Measurements from ENCODE around the gene CEP128. TPM values are rescaled to one million over a fixed set of nuclear protein-coding genes. Genes with fewer than 3 reads are reported as not detected.

CEP128 gene
- total RNA-seq, 2 experiments from 2014 or later, result 71.9 to 137 TPM

DNA sequence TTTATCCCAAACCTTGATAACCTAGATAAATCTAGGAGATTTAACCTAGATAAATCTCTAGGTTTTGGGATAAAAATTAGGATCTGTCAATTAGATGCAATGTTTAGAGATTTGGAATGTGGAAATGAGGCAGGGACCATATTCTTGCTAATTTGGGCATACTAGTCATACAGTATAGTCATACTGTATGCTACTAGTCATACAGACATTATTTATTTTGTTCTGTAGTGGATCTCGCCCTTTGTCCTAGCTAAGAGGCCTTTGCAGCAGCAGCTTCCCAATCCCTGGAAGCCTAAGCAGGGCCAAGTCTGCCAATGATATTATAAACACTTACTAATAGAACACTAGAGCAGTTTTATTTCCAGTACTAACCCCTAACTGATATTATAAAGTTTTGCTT is 136.4 kb downstream of the CEP128 start:
- CTCF ChIA-PET (ENCODE audit: unreplicated experiment), result no interaction called here
- intact Hi-C loops (cut with micrococcal nuclease; ENCODE audit: unreplicated experiment), result no loop called here
- BruUV-seq (replicated peaks), result no TSS peak
- no peak overlapping the region for H3K4me3 ChIP-seq (ENCODE audit: low read depth, low read length, poor library complexity, severe bottlenecking)
- no peak overlapping the region for H2AFZ ChIP-seq (ENCODE audit: low read length)
- POLR2A ChIA-PET, result no interaction called here
- no peaks in the 10 kb centered on the region for H4K20me1 ChIP-seq (ENCODE audit: insufficient read depth, low read length)
- no peaks in the 10 kb centered on the region for H3K4me1 ChIP-seq (ENCODE audit: insufficient read depth, low read length, poor library complexity, severe bottlenecking)
- no peak overlapping the region for H3K4me2 ChIP-seq (ENCODE audit: low read length)
- no peak overlapping the region for H3K27ac ChIP-seq (ENCODE audit: low read depth, low read length, poor library complexity, severe bottlenecking)
- H3K79me2 ChIP-seq (ENCODE audit: insufficient read depth, low read depth, low read length), result no peaks in the 10 kb centered on the region
- TF ChIP-seq CTCF (conservative IDR thresholded peaks at IDR 0.05; ENCODE audit: low read length), result no peak
- no peak for TF ChIP-seq EZH2phosphoT487 (IDR thresholded peaks at IDR 0.05; ENCODE audit: borderline replicate concordance, low read depth, low read length)
- DNase-seq (ENCODE audit: low spot score), result no peak
- no peaks in the 10 kb centered on the region for H3K9me2 ChIP-seq (ENCODE audit: insufficient read depth, low read length)
- peaks cover 4% of the 10 kb centered on the region; the same call in 1 of the 2 replicates for H3K9me3 ChIP-seq (ENCODE audit: low read length)
- peaks cover 25% of the 10 kb centered on the region for H3K36me3 ChIP-seq (ENCODE audit: insufficient read depth, low read length)

- POLR2A ChIA-PET, result no interaction called here
- Histone ChIP-seq H2AFZ (ENCODE audit: low read length) (no peak overlapping the region), H3K4me1 (ENCODE audit: insufficient read depth, low read length, poor library complexity, severe bottlenecking) (no peaks in the 10 kb centered on the region), H3K36me3 (ENCODE audit: insufficient read depth, low read length) (peaks cover 25% of the 10 kb centered on the region), H3K27ac (ENCODE audit: low read depth, low read length, poor library complexity, severe bottlenecking) (no peak overlapping the region), H4K20me1 (ENCODE audit: insufficient read depth, low read length) (no peaks in the 10 kb centered on the region), H3K79me2 (ENCODE audit: insufficient read depth, low read depth, low read length) (no peaks in the 10 kb centered on the region), H3K4me2 (ENCODE audit: low read length) (no peak overlapping the region), H3K9me3 (ENCODE audit: low read length) (peaks cover 6% of the 10 kb centered on the region; the same call in 1 of the 2 replicates), H3K4me3 (ENCODE audit: low read depth, low read length, poor library complexity, severe bottlenecking) (no peak overlapping the region), H3K9me2 (ENCODE audit: insufficient read depth, low read length) (no peaks in the 10 kb centered on the region)
- BruUV-seq (replicated peaks), result no TSS peak
- no peak for DNase-seq (ENCODE audit: low spot score)
- intact Hi-C loops (cut with micrococcal nuclease; ENCODE audit: unreplicated experiment), result no loop called here
- CTCF ChIA-PET (ENCODE audit: unreplicated experiment), result no interaction called here
- TF ChIP-seq CTCF (conservative IDR thresholded peaks at IDR 0.05; ENCODE audit: low read length) (no peak), EZH2phosphoT487 (IDR thresholded peaks at IDR 0.05; ENCODE audit: borderline replicate concordance, low read depth, low read length) (no peak)
Observed at GRCh38 chr14:80798878-80799277, 142.7 kb downstream of the CEP128 start.

DNA sequence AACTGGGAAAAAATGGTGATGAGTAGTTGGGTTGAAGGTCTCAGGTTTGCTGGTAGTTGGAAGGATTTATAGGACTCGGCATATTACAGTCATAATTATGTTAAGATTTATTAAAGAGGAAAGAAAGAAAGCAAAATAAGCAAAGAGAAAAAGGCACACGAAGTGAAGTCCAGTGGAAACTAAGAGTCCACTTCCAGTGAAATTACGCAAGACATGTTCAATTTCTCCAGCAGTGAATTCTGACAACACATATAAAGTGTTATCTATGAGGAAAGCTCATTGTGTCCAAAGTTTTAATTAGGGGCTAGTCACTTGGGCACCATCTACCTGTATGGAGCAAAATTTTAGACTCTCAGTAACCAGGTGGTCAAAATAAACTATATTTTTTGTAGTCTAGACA is 143.3 kb downstream of the CEP128 start:
- intact Hi-C loops (cut with micrococcal nuclease; ENCODE audit: unreplicated experiment), result no loop called here
- H3K9me3 ChIP-seq (ENCODE audit: low read length), result peaks cover 6% of the 10 kb centered on the region; the same call in 1 of the 2 replicates
- H3K27ac ChIP-seq (ENCODE audit: low read depth, low read length, poor library complexity, severe bottlenecking), result no peak overlapping the region
- H3K79me2 ChIP-seq (ENCODE audit: insufficient read depth, low read depth, low read length), result no peaks in the 10 kb centered on the region
- no peaks in the 10 kb centered on the region for H4K20me1 ChIP-seq (ENCODE audit: insufficient read depth, low read length)
- no TSS peak for BruUV-seq (replicated peaks)
- peaks cover 23% of the 10 kb centered on the region for H3K36me3 ChIP-seq (ENCODE audit: insufficient read depth, low read length)
- no peak overlapping the region for H2AFZ ChIP-seq (ENCODE audit: low read length)
- DNase-seq (ENCODE audit: low spot score), result no peak
- no peak for TF ChIP-seq CTCF (conservative IDR thresholded peaks at IDR 0.05; ENCODE audit: low read length)
- TF ChIP-seq EZH2phosphoT487 (IDR thresholded peaks at IDR 0.05; ENCODE audit: borderline replicate concordance, low read depth, low read length), result no peak
- ChIA-PET CTCF (ENCODE audit: unreplicated experiment) (no interaction called here), POLR2A (no interaction called here)
- H3K9me2 ChIP-seq (ENCODE audit: insufficient read depth, low read length), result no peaks in the 10 kb centered on the region
- no peaks in the 10 kb centered on the region for H3K4me1 ChIP-seq (ENCODE audit: insufficient read depth, low read length, poor library complexity, severe bottlenecking)
- H3K4me2 ChIP-seq (ENCODE audit: low read length), result no peak overlapping the region
- H3K4me3 ChIP-seq (ENCODE audit: low read depth, low read length, poor library complexity, severe bottlenecking), result no peak overlapping the region

Data from OCI-LY7 (cell line).